Measurements from ENCODE around the gene N4BP2.

DNA sequence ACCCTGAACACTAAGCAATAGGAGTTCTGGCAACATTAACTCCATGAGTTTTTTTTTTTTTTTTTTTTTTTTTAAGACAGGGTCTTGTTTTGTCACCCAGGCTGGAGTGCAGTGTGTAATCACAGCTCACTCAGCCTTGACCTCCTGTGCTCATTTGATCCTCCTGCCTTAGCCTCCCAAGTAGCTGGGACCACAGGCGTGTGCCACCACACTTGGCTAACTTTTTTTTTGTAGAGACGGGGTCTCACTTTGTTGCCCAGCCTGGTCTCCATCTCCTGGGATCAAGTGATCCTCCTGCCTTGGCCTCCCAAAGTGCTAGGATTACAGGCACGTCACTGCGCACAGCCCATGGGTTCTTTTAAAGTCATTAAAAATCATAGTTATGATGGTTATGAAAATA lies 145.2 kb downstream of the N4BP2 start:
- TF ChIP-seq, protein P1, sequence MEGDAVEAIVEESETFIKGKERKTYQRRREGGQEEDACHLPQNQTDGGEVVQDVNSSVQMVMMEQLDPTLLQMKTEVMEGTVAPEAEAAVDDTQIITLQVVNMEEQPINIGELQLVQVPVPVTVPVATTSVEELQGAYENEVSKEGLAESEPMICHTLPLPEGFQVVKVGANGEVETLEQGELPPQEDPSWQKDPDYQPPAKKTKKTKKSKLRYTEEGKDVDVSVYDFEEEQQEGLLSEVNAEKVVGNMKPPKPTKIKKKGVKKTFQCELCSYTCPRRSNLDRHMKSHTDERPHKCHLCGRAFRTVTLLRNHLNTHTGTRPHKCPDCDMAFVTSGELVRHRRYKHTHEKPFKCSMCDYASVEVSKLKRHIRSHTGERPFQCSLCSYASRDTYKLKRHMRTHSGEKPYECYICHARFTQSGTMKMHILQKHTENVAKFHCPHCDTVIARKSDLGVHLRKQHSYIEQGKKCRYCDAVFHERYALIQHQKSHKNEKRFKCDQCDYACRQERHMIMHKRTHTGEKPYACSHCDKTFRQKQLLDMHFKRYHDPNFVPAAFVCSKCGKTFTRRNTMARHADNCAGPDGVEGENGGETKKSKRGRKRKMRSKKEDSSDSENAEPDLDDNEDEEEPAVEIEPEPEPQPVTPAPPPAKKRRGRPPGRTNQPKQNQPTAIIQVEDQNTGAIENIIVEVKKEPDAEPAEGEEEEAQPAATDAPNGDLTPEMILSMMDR (IDR thresholded peaks at IDR 0.05): no peak
- TF ChIP-seq SOX15 (CRISPR knock-in tag; IDR thresholded peaks at IDR 0.05) (no peak), TEAD4 (CRISPR knock-in tag; IDR thresholded peaks at IDR 0.05) (no peak), PRDM15 (CRISPR knock-in tag; IDR thresholded peaks at IDR 0.05) (no peak), MYBL2 (CRISPR knock-in tag; IDR thresholded peaks at IDR 0.05) (no peak), JUN (CRISPR knock-in tag; IDR thresholded peaks at IDR 0.05) (no peak), RORB (CRISPR knock-in tag; IDR thresholded peaks at IDR 0.05) (no peak), SP1 (CRISPR knock-in tag; conservative IDR thresholded peaks at IDR 0.05) (no peak), ZSCAN18 (CRISPR knock-in tag; IDR thresholded peaks at IDR 0.05) (no peak), NR3C1 (CRISPR knock-in tag; conservative IDR thresholded peaks at IDR 0.05; ENCODE audit: low read depth) (no peak)
- TF ChIP-seq, protein P2, sequence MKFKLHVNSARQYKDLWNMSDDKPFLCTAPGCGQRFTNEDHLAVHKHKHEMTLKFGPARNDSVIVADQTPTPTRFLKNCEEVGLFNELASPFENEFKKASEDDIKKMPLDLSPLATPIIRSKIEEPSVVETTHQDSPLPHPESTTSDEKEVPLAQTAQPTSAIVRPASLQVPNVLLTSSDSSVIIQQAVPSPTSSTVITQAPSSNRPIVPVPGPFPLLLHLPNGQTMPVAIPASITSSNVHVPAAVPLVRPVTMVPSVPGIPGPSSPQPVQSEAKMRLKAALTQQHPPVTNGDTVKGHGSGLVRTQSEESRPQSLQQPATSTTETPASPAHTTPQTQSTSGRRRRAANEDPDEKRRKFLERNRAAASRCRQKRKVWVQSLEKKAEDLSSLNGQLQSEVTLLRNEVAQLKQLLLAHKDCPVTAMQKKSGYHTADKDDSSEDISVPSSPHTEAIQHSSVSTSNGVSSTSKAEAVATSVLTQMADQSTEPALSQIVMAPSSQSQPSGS (CRISPR knock-in tag; IDR thresholded peaks at IDR 0.05; ENCODE audit: borderline replicate concordance, low read depth): no peak
- TF ChIP-seq, protein P3, sequence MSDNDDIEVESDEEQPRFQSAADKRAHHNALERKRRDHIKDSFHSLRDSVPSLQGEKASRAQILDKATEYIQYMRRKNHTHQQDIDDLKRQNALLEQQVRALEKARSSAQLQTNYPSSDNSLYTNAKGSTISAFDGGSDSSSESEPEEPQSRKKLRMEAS (CRISPR knock-in tag; IDR thresholded peaks at IDR 0.05): no peak

Data from WTC11 (cell line).